Measurements from ENCODE around the gene SNW1.

DNA sequence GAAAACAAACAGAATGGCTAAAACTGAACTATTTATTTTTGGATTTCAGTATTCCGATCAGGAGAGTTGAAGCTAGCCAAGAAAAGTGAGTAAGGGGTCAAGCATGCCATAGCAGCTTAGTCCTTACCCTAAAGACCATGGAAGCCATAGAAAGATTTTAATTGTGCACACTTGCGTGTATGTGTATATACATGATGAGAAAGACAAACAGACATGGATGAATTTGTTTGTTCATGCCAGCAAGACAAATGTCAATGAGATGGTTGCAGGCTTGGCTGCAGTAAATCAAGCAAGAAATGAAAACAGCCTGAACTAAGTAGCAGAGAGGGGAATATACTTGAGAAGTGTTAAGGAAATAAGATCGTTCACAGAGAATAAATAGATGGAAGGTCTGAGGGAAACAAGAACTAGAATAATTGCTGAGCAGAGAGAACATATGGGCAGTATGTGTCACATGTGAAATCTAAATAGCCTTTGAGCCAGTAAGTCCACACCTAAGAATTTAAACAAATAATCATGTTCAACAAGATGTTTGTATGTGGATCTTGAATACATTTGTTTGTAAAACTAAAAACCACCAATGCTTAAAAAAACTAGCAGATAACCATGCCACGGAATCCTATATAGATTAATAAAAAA lies 14.8 kb downstream of the SNW1 start:
- TF ChIP-seq ZNF138 (CRISPR knock-in tag; conservative IDR thresholded peaks at IDR 0.05) (no peak), KAT7 (CRISPR knock-in tag; IDR thresholded peaks at IDR 0.05; ENCODE audit: borderline replicate concordance) (no peak), MAX (CRISPR knock-in tag; IDR thresholded peaks at IDR 0.05) (no peak), NFYB (CRISPR knock-in tag; conservative IDR thresholded peaks at IDR 0.05; ENCODE audit: low read depth) (no peak), USF2 (CRISPR knock-in tag; IDR thresholded peaks at IDR 0.05) (no peak), SP1 (CRISPR knock-in tag; conservative IDR thresholded peaks at IDR 0.05) (no peak), E2F1 (CRISPR knock-in tag; IDR thresholded peaks at IDR 0.05) (no peak), TEAD4 (CRISPR knock-in tag; IDR thresholded peaks at IDR 0.05) (no peak), IRF2 (CRISPR knock-in tag; IDR thresholded peaks at IDR 0.05; ENCODE audit: borderline replicate concordance, low read depth) (no peak), ZBTB21 (CRISPR knock-in tag; IDR thresholded peaks at IDR 0.05; ENCODE audit: borderline replicate concordance) (no peak)
- TF ChIP-seq, protein P1, sequence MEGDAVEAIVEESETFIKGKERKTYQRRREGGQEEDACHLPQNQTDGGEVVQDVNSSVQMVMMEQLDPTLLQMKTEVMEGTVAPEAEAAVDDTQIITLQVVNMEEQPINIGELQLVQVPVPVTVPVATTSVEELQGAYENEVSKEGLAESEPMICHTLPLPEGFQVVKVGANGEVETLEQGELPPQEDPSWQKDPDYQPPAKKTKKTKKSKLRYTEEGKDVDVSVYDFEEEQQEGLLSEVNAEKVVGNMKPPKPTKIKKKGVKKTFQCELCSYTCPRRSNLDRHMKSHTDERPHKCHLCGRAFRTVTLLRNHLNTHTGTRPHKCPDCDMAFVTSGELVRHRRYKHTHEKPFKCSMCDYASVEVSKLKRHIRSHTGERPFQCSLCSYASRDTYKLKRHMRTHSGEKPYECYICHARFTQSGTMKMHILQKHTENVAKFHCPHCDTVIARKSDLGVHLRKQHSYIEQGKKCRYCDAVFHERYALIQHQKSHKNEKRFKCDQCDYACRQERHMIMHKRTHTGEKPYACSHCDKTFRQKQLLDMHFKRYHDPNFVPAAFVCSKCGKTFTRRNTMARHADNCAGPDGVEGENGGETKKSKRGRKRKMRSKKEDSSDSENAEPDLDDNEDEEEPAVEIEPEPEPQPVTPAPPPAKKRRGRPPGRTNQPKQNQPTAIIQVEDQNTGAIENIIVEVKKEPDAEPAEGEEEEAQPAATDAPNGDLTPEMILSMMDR (IDR thresholded peaks at IDR 0.05): no peak
- TF ChIP-seq, protein P2, sequence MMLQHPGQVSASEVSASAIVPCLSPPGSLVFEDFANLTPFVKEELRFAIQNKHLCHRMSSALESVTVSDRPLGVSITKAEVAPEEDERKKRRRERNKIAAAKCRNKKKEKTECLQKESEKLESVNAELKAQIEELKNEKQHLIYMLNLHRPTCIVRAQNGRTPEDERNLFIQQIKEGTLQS (CRISPR knock-in tag; conservative IDR thresholded peaks at IDR 0.05): no peak
- TF ChIP-seq, protein P3, sequence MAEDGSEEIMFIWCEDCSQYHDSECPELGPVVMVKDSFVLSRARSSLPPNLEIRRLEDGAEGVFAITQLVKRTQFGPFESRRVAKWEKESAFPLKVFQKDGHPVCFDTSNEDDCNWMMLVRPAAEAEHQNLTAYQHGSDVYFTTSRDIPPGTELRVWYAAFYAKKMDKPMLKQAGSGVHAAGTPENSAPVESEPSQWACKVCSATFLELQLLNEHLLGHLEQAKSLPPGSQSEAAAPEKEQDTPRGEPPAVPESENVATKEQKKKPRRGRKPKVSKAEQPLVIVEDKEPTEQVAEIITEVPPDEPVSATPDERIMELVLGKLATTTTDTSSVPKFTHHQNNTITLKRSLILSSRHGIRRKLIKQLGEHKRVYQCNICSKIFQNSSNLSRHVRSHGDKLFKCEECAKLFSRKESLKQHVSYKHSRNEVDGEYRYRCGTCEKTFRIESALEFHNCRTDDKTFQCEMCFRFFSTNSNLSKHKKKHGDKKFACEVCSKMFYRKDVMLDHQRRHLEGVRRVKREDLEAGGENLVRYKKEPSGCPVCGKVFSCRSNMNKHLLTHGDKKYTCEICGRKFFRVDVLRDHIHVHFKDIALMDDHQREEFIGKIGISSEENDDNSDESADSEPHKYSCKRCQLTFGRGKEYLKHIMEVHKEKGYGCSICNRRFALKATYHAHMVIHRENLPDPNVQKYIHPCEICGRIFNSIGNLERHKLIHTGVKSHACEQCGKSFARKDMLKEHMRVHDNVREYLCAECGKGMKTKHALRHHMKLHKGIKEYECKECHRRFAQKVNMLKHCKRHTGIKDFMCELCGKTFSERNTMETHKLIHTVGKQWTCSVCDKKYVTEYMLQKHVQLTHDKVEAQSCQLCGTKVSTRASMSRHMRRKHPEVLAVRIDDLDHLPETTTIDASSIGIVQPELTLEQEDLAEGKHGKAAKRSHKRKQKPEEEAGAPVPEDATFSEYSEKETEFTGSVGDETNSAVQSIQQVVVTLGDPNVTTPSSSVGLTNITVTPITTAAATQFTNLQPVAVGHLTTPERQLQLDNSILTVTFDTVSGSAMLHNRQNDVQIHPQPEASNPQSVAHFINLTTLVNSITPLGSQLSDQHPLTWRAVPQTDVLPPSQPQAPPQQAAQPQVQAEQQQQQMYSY (CRISPR knock-in tag; IDR thresholded peaks at IDR 0.05): no peak
